Fibroblast of lung (primary cell): ENCODE data around the gene S100A3.

ENCODE experiments used
- CTCF ChIP-seq, 2 donors: IDR thresholded peaks in 1 of 2; conservative IDR thresholded peaks in 1 of 2; 1 replicate in 1 of 2; 2 replicates in 1 of 2; pipeline ENCODE4 v1.5.1; 2011 to 2012; ENCODE audit warnings: low read length in 2 of 2, control low read depth in 1 of 2, inconsistent platforms in 1 of 2, low read depth in 1 of 2, mild to moderate bottlenecking in 1 of 2
- EZH2 ChIP-seq: IDR thresholded peaks from 2 replicates; pipeline ENCODE4 v1.5.1; 2012; ENCODE audit warnings: low read length, control low read depth, mild to moderate bottlenecking; ENCODE audit errors: missing control alignments

GRCh38 chr1:153546371-153546770 lies 2.7 kb downstream of the S100A3 start:
- no peak for TF ChIP-seq CTCF (conservative IDR thresholded peaks at IDR 0.05 in 1 of 2, IDR thresholded peaks at IDR 0.05 in 1 of 2; ENCODE audit: low read depth in 1 of 2, low read length in 2 of 2)
- TF ChIP-seq EZH2, result no peak
